NCI-H128 (cell line): Measurements from ENCODE around the gene CHST2.

ENCODE experiments used
- DNase-seq: peaks from one replicate; lab custom pipeline; 2025; ENCODE audit not compliant: unreplicated experiment; lab: John Stamatoyannopoulos, UW

Gene CHST2

GRCh38 chr3:143128227-143128955 lies 8.8 kb downstream of the CHST2 start:
- DNase-seq, result no peak

- no peak for DNase-seq
Measured at GRCh38 chr3:143132246-143132980, 12.8 kb downstream of the CHST2 start.

- peak; percentile 65 for DNase-seq
Measured at GRCh38 chr3:143134471-143134870, 14.9 kb downstream of the CHST2 start.

GRCh38 chr3:143135150-143135549 lies 15.6 kb downstream of the CHST2 start:
- no peak for DNase-seq

GRCh38 chr3:143137435-143138036 lies 18.0 kb downstream of the CHST2 start:
- DNase-seq, result no peak

GRCh38 chr3:143138953-143139352 lies 19.4 kb downstream of the CHST2 start:
- no peak for DNase-seq

- DNase-seq, result no peak
Measured at GRCh38 chr3:143139762-143140161, 20.2 kb downstream of the CHST2 start.

GRCh38 chr3:143140550-143140949 lies 21.0 kb downstream of the CHST2 start:
- no peak for DNase-seq

- no peak for DNase-seq
Measured at GRCh38 chr3:143142354-143142753, 22.8 kb downstream of the CHST2 start.

- DNase-seq, result no peak
Measured at GRCh38 chr3:143145906-143146305, 26.3 kb downstream of the CHST2 start.

- no peak for DNase-seq
Measured at GRCh38 chr3:143146486-143147274, 27.1 kb downstream of the CHST2 start.

GRCh38 chr3:143147707-143148106 lies 28.1 kb downstream of the CHST2 start:
- DNase-seq, result no peak

GRCh38 chr3:143150071-143150470 lies 30.5 kb downstream of the CHST2 start:
- DNase-seq, result no peak

- no peak for DNase-seq
Measured at GRCh38 chr3:143151004-143151731, 31.6 kb downstream of the CHST2 start.

GRCh38 chr3:143152043-143152442 lies 32.5 kb downstream of the CHST2 start:
- DNase-seq, result no peak

- DNase-seq, result no peak
Measured at GRCh38 chr3:143155756-143156155, 36.2 kb downstream of the CHST2 start.

GRCh38 chr3:143158014-143158988 lies 38.7 kb downstream of the CHST2 start:
- DNase-seq, result no peak

- no peak for DNase-seq
Measured at GRCh38 chr3:143160437-143160836, 40.9 kb downstream of the CHST2 start.

GRCh38 chr3:143163562-143164100 lies 44.1 kb downstream of the CHST2 start:
- no peak for DNase-seq
